Measurements from ENCODE around the gene GINS1.

- TF ChIP-seq CTCF (IDR thresholded peaks at IDR 0.05; ENCODE audit: extremely low read depth in 1 of 2, insufficient read depth in 1 of 2, low read depth in 1 of 2, low read length in 2 of 2) (no peak), EZH2 (IDR thresholded peaks at IDR 0.05; ENCODE audit: borderline replicate concordance, low read depth, low read length, severe bottlenecking) (no peak), POLR2A (IDR thresholded peaks at IDR 0.05; ENCODE audit: low read depth, low read length) (no peak), POLR2AphosphoS5 (IDR thresholded peaks at IDR 0.05; ENCODE audit: insufficient read depth, low read depth, low read length) (no peak), FOS (IDR thresholded peaks at IDR 0.05; ENCODE audit: borderline replicate concordance, insufficient read depth, low read length) (no peak)
Measured at GRCh38 chr20:25389858-25390537, 17.5 kb upstream of the GINS1 start.

Data from endothelial cell of umbilical vein (primary cell).